Nucleus accumbens (tissue), 56 donors: ENCODE results near the gene ANO2.
"Not testable (repeated sequence)": the region's sequence is repeated elsewhere in the genome, so short reads cannot be mapped to it uniquely, and the experiment has no call there.

ENCODE experiments used
- DNase-seq, 56 donors: peaks; one replicate each; lab custom pipeline; 2025; lab: John Stamatoyannopoulos, UW

Gene ANO2

GRCh38 chr12:5568325-5568981, 376.6 kb downstream of the ANO2 start:
- DNase-seq: no peak

- no peak for DNase-seq
Observed at GRCh38 chr12:5567016-5567725, 377.9 kb downstream of the ANO2 start.

- DNase-seq: no peak
Observed at GRCh38 chr12:5565933-5566599, 379.0 kb downstream of the ANO2 start.

- no peak for DNase-seq
Observed at GRCh38 chr12:5562581-5562980, 382.5 kb downstream of the ANO2 start.

- DNase-seq: no peak
Observed at GRCh38 chr12:5561846-5562245, 383.2 kb downstream of the ANO2 start.

GRCh38 chr12:5561057-5561456, 384.0 kb downstream of the ANO2 start:
- DNase-seq: no peak

GRCh38 chr12:5560265-5560664, 384.8 kb downstream of the ANO2 start:
- no peak for DNase-seq

- no peak for DNase-seq
Observed at GRCh38 chr12:5557906-5558305, 387.2 kb downstream of the ANO2 start.

GRCh38 chr12:5556946-5557673, 387.9 kb downstream of the ANO2 start:
- DNase-seq: no peak

- no peak for DNase-seq
Observed at GRCh38 chr12:5556033-5556614, 388.9 kb downstream of the ANO2 start.

- no peak for DNase-seq
Observed at GRCh38 chr12:5554711-5555110, 390.3 kb downstream of the ANO2 start.

- DNase-seq: no peak
Observed at GRCh38 chr12:5549011-5549410, 396.0 kb downstream of the ANO2 start.

GRCh38 chr12:5548152-5548943, 396.7 kb downstream of the ANO2 start:
- DNase-seq: peak in 13 of 56 donors; percentile 4 to 42 (median 26)

- DNase-seq: no peak
Observed at GRCh38 chr12:5546616-5547015, 398.4 kb downstream of the ANO2 start.

- DNase-seq: no peak
Observed at GRCh38 chr12:5537771-5538170, 407.3 kb downstream of the ANO2 start.

GRCh38 chr12:5537026-5537615, 407.9 kb downstream of the ANO2 start:
- not testable (repeated sequence) for DNase-seq

- DNase-seq: no peak
Observed at GRCh38 chr12:5535541-5535940, 409.5 kb downstream of the ANO2 start.

GRCh38 chr12:5534426-5535199, 410.4 kb downstream of the ANO2 start:
- no peak for DNase-seq

- DNase-seq: no peak
Observed at GRCh38 chr12:5533368-5533767, 411.7 kb downstream of the ANO2 start.
